GM18867 (cell line): ENCODE data around the gene ZNF554.
"Not testable (repeated sequence)": the region's sequence is repeated elsewhere in the genome, so short reads cannot be mapped to it uniquely, and the experiment has no call there.

Experiments used
- ATAC-seq: cut with Tn5 transposase; IDR thresholded peaks from one replicate; pipeline ENCODE4 v1.9.1; 2021; ENCODE audit warnings: mild to moderate bottlenecking, moderate library complexity; ENCODE audit not compliant: unreplicated experiment

Gene ZNF554

GRCh38 chr19:2806736-2807378, 12.8 kb upstream of the ZNF554 start:
- ATAC-seq: no peak

DNA sequence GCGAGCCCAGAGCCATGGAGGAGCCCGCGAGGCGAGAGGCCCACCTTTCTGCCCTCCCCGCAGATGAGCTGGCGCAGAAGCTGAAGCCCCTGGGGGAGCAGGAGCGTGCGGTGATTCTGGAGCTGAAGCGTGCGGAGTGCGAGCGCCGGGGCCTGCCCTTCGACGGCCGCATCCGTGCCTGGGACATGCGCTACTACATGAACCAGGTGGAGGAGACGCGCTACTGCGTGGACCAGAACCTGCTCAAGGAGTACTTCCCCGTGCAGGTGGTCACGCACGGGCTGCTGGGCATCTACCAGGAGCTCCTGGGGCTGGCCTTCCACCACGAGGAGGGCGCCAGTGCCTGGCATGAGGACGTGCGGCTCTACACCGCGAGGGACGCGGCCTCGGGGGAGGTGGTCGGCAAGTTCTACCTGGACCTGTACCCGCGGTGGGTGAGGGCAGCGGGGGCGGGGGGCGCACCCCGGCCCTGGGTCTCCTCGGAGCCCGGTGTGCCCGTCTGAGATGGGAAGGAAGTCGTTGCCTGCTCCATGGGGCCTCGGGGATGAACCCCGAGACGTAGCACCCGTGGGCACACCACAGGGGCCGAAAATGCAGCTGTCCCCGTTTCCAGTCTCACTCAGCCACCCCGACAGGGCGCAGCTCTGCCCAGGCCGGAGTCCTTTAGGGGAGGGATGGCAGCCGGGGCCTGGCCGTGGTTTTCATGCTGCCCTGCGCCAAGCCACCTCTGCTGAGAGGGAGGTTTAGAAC, 12.1 kb upstream of the ZNF554 start:
- ATAC-seq: no peak

DNA sequence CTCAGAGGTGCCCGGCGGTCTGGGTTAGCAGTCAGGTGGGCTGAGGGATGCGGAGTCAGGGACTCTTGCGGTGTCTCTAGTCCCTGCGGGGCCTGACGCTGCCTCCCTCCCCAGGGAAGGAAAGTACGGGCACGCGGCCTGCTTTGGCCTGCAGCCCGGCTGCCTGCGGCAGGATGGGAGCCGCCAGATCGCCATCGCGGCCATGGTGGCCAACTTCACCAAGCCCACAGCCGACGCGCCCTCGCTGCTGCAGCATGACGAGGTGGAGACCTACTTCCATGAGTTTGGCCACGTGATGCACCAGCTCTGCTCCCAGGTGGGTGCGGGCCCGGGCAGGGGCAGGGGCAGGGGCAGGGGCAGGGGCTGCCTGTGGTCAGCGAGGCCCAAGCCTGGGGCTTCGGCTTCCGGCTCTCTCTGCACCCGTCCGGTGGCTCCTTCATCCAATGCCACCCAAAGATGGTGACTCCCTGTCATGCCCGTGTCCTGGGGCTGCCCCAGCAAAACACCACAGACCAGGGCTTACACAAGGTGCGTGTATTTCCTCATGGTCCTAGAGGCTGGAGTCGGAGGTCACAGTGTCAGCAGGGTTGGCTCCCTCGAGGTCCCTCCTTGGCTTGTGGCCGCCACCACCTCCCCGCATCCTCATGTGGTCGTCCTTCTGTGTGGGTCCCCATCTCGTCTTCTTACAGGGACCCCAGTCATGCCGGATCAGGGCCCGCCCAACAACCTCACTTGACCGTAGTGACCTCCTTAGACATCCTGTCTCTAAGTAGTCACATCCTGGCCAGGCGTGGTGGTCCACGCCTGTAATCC, 11.3 kb upstream of the ZNF554 start:
- ATAC-seq: no peak

DNA sequence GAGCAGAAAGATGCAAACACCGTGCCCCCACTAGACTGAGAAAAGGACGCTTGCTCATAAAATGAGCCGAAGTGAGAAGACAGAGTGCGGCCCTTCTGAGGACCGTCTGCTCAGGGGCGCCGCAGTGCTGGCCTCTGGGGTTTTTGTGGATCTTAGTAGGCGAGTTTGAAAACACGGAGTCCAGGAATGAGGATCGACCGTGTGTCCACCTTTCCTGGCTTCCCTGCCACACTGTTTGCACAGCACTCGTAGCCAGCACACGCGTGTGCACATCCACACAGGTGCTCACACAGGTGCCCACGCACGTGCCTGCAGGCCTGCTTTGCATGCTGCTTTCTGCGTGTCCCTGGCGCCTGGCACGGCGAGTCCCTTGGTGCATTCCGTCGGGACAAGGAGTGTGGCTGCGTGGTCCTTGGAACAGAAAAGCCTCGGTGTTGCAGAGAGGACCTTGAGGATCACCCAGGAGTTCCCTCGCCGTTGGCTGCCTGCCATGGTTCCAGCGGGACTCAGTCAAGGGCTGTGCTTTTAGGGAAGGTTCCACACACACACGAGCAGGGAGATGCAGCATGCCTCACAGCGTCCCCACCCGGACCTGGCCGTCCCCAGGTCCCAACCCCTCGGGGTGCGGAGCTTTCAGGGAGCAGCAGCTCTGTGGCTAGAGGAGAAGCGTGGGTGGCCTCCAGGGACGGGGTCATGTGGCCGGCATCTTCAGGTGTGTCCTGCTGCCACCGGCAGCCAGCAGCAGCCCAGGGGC, 10.1 kb upstream of the ZNF554 start:
- ATAC-seq: no peak

- ATAC-seq: no peak
Measured at GRCh38 chr19:2810141-2811091, 9.3 kb upstream of the ZNF554 start.

DNA sequence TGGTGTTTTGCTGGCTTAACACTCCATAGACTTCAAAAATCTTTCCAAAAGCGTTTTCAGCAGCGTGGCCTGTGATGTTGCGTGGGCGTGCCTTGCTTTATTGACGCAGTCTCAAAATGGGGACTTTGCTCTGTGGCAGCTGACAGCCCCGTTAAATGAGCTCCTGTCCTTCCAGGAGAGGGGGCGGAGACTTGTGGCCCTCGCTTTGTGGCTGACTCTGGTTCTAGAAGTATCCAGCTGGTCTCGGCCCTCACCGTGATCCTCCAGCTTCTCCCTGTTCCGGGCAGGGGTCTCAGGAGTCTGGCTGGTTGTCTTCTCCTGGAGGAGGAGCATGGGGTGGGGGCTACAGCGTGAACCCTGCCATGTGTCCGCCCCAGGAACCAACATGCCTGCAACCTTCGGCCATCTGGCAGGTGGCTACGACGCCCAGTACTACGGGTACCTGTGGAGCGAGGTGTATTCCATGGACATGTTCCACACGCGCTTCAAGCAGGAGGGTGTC, 8.4 kb upstream of the ZNF554 start:
- ATAC-seq: no peak

GRCh38 chr19:2811735-2812413, 7.8 kb upstream of the ZNF554 start:
- no peak for ATAC-seq

GRCh38 chr19:2812414-2813234, 7.0 kb upstream of the ZNF554 start:
- ATAC-seq: no peak

GRCh38 chr19:2813235-2814160, 6.2 kb upstream of the ZNF554 start:
- ATAC-seq: no peak

DNA sequence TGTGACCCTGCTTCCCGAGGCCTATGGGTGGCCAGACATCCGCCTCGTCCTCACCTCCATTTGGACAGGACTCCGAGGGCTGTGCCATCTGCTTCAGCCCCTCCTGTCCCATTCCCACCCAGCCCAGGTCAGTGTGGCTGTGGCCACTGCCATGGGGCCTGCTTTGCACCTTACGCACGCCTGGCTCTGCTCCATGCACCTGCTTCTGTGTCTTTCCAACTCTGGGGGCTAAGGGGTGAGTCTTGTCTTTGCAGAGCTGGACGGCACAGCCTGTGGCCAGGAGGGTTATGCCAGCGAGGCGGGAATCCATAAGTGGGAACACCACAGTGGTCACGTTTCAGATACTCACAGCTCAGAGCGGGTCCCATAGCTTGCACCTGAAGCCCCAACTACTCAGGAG, 5.2 kb upstream of the ZNF554 start:
- no peak for ATAC-seq

- no peak for ATAC-seq
Measured at GRCh38 chr19:2815191-2815614, 4.5 kb upstream of the ZNF554 start.

GRCh38 chr19:2815923-2816322, 3.7 kb upstream of the ZNF554 start:
- ATAC-seq: no peak

DNA sequence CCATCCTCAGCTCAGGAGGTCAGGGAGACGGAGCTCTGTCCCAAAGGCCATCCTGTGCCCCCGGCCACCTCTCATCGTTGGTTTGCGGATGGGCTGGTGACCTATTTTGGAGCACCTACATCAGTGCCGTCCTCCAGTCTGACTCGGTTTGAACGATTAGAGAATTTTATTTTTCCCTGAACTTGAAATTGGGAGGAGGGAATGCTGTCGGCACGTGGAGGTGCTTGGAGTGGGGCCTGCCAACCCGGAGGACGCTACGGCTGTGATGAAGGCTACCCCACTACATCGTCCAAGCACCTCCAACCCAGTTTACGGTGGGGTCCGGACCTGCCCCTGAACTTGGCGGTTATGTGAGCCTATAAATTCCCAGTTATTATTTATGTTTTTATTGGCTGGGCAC, 3.0 kb upstream of the ZNF554 start:
- no peak for ATAC-seq

- ATAC-seq: not testable (repeated sequence)
Measured at GRCh38 chr19:2817237-2817829, 2.3 kb upstream of the ZNF554 start.

DNA sequence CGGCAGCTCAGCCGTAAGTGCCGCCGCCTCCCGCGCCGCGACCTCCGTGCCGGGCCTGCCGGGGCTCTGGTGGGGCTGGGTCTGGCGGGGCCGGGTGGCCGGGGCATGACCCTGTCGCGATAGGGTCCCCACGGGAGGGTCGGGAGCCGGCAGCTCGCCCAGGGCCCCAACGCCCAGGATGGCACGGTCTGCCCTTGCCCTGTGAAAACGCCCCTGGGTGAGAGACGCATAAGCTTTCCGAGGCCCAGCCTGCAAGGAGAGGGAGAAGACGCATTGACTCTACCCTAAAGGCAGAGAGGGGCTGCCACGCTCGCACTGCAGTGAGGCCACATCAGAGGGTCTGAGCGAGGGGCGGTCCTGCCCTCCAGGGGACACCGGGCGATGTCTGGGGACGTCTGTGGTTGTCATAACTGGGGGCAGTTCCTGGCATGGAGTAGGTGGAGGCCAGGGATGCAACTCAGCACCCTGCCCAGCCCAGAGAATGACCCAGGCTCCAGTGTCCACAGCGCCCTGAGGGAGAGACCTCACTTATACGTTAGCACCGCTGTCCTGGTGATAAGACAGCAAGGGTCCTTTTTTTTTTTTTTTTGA, 539 bp downstream of the ZNF554 start:
- ATAC-seq: peak; percentile 27

DNA sequence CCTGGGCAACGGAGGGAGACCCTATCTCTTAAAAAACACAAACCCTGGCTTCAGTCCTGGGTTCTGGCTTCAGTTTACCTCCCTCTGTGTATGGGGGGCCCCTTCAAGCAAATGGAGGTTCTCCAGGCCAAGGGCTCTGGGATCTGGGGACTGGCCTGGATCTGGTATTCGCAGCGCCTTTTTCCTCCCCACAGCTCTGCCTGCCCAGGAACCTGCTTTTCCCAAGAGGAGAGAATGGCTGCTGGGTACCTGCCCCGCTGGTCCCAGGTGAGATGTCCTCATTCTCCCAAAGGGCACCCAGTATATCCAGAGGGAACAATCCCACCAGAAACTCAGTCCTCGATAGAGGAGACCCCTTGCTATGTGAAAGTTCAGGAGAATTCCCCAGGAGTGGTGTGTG, 3.2 kb downstream of the ZNF554 start:
- ATAC-seq: no peak
